Ishikawa (cell line): ENCODE measurements around the gene ZFP36L2.

ENCODE experiments used
- CEBPB ChIP-seq: IDR thresholded peaks from 2 replicates; pipeline ENCODE4 v1.6.1; 2012
- CREB1 ChIP-seq: IDR thresholded peaks from 2 replicates; pipeline ENCODE4 v1.6.1; 2012; ENCODE audit warnings: low read depth
- EGR1 ChIP-seq: IDR thresholded peaks from 2 replicates; pipeline ENCODE4 v1.6.1; 2012
- EP300 ChIP-seq: IDR thresholded peaks from 2 replicates; pipeline ENCODE4 v1.6.1; 2012; ENCODE audit warnings: borderline replicate concordance
- FOXM1 ChIP-seq: IDR thresholded peaks from 2 replicates; pipeline ENCODE4 v1.6.1; 2012; ENCODE audit warnings: low read depth, borderline replicate concordance
- NFIC ChIP-seq: IDR thresholded peaks from 2 replicates; pipeline ENCODE4 v1.6.1; 2012
- RAD21 ChIP-seq: IDR thresholded peaks from 2 replicates; pipeline ENCODE4 v1.6.1; 2012; ENCODE audit warnings: low read depth
- TAF1 ChIP-seq: IDR thresholded peaks from 2 replicates; pipeline ENCODE4 v1.6.1; 2012; ENCODE audit warnings: low read depth, mild to moderate bottlenecking
- TCF12 ChIP-seq: IDR thresholded peaks from 2 replicates; pipeline ENCODE4 v1.6.1; 2012; ENCODE audit warnings: low read depth
- TEAD4 ChIP-seq: IDR thresholded peaks from 2 replicates; pipeline ENCODE4 v1.6.1; 2012
- YY1 ChIP-seq: IDR thresholded peaks from 2 replicates; pipeline ENCODE4 v1.6.1; 2012; ENCODE audit warnings: low read depth
- ZBTB7A ChIP-seq: IDR thresholded peaks from 2 replicates; pipeline ENCODE4 v1.6.1; 2012; ENCODE audit warnings: low read depth
- TF ChIP-seq, protein P1 (sequence below): IDR thresholded peaks from 2 replicates; pipeline ENCODE4 v1.6.1; 2012
- TF ChIP-seq, protein P2 (sequence below): IDR thresholded peaks from 2 replicates; pipeline ENCODE4 v1.6.1; 2012; ENCODE audit warnings: low read depth, mild to moderate bottlenecking
- TF ChIP-seq, protein P3 (sequence below): IDR thresholded peaks from 2 replicates; pipeline ENCODE4 v1.6.1; 2012

The ZFP36L2 gene

DNA sequence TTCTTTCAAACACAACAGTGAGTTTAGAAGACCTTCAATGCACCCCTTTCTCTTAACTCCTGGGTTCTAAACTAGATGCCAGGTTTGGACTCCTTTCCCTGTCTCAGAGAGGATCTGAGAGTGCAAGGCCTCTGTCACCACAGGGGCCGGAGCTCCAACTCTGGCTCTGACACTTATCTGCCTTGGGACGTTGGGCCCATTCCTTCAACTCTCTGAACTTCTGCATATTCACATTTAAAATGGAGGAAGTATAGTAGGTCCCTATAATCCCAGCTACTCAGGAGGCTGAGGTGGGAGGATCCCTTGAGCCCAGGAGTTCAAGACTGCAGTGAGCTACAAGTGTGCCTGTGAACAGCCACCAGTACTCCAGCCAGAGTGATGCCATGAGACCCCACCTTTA, 44.1 kb upstream of the ZFP36L2 start:
- TF ChIP-seq TEAD4 (no peak), RAD21 (no peak), TCF12 (no peak), TAF1 (no peak), CEBPB (no peak), ZBTB7A (no peak), EGR1 (no peak), FOXM1 (no peak), YY1 (no peak), CREB1 (no peak)
- TF ChIP-seq, protein P1, sequence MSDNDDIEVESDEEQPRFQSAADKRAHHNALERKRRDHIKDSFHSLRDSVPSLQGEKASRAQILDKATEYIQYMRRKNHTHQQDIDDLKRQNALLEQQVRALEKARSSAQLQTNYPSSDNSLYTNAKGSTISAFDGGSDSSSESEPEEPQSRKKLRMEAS = no peak
- TF ChIP-seq, protein P2, sequence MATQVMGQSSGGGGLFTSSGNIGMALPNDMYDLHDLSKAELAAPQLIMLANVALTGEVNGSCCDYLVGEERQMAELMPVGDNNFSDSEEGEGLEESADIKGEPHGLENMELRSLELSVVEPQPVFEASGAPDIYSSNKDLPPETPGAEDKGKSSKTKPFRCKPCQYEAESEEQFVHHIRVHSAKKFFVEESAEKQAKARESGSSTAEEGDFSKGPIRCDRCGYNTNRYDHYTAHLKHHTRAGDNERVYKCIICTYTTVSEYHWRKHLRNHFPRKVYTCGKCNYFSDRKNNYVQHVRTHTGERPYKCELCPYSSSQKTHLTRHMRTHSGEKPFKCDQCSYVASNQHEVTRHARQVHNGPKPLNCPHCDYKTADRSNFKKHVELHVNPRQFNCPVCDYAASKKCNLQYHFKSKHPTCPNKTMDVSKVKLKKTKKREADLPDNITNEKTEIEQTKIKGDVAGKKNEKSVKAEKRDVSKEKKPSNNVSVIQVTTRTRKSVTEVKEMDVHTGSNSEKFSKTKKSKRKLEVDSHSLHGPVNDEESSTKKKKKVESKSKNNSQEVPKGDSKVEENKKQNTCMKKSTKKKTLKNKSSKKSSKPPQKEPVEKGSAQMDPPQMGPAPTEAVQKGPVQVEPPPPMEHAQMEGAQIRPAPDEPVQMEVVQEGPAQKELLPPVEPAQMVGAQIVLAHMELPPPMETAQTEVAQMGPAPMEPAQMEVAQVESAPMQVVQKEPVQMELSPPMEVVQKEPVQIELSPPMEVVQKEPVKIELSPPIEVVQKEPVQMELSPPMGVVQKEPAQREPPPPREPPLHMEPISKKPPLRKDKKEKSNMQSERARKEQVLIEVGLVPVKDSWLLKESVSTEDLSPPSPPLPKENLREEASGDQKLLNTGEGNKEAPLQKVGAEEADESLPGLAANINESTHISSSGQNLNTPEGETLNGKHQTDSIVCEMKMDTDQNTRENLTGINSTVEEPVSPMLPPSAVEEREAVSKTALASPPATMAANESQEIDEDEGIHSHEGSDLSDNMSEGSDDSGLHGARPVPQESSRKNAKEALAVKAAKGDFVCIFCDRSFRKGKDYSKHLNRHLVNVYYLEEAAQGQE = no peak

DNA sequence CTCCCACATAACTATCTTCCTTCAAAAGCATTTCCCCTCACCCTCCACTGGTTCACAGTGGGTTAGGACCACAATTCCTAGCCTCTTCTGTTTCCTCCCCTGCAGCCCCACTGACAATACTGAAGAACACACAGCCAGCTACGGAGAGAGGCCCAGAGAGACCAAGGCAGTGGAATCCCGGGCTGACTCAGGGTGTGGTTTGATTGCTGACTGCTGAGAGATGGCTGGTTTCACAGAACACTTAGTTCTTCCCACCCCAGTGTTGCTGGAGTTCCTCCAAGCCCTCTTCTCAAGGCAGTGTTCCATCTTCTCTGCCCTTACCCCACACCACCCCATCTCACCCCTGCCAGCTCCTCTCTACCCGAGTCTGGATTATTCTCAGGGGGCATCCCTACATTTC, 43.3 kb upstream of the ZFP36L2 start:
- no peak for TF ChIP-seq ZBTB7A
- no peak for TF ChIP-seq TCF12
- no peak for TF ChIP-seq TAF1
- TF ChIP-seq EGR1 = no peak
- TF ChIP-seq, protein P1 = no peak
- no peak for TF ChIP-seq FOXM1

DNA sequence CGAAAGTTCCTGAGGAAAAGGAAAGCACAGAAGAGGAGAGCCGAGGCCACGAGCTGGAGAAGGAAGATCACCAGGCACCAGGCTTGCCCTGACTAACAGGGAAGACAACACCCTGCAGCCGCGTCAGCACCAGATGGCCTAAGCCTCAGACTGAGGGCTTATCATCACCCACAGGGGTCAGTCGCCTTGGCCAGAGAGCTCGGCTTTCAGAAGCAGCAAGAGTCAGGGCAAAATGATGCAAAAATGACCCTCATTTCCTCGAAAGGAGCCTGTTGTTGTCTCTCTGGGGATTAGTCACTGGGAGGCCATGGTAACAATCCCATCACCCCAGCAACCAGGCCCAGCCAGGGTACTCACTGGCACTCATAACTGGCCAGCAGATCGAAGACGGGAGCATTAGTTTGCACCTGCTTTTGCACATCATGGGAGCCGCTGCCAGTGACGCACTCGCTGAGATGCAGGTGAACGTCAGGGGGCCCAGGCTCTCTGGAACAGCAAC, 42.7 kb upstream of the ZFP36L2 start:
- TF ChIP-seq TCF12 = no peak
- TF ChIP-seq EGR1 = no peak
- TF ChIP-seq TAF1 = no peak

DNA sequence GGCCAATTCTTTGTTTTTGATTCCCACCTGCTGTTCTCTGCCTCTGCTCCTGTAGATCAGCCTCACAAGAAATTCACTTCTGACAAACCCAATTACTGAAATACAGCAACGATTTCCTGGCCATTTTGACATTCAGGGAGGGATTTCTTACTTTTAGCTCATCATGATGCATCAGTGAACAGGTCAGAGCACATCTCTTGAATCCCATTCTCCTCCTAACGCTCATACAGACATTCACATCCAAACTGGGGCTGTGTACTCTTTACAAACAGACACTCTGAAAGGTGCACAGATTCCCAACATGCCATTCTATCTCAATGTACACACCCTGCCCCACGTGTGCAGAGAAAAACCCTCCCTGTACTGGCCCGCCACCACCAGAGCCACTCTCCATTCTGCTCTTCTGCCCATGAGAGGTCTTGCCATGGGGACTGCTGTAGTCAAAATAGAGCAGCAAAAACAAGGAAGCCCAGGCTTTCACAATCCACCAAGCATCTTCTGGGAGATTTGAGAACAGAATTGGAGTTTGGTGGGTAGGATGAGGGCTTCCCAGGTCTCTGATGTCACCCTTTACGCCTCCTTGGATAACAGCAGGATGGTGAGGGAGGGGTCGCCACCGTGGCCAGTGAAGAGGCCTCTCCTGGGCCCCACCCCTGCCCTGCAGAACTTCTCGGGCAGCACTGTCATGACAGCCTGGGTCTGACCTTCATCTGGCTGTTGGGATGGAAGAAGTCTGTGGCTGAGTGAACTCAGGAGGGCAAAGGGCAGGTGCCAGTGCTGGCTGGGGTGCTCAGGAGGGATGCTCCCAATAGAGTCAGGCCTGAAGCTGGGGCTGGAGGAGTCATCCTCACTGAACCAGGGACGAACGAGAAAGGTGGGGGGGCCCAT, 41.9 kb upstream of the ZFP36L2 start:
- TF ChIP-seq, protein P1 = no peak
- TF ChIP-seq, protein P3, sequence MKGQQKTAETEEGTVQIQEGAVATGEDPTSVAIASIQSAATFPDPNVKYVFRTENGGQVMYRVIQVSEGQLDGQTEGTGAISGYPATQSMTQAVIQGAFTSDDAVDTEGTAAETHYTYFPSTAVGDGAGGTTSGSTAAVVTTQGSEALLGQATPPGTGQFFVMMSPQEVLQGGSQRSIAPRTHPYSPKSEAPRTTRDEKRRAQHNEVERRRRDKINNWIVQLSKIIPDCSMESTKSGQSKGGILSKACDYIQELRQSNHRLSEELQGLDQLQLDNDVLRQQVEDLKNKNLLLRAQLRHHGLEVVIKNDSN = no peak
- no peak for TF ChIP-seq EGR1
- TF ChIP-seq CREB1 = no peak
- no peak for TF ChIP-seq YY1
- no peak for TF ChIP-seq FOXM1
- TF ChIP-seq EP300 = no peak
- no peak for TF ChIP-seq TEAD4

DNA sequence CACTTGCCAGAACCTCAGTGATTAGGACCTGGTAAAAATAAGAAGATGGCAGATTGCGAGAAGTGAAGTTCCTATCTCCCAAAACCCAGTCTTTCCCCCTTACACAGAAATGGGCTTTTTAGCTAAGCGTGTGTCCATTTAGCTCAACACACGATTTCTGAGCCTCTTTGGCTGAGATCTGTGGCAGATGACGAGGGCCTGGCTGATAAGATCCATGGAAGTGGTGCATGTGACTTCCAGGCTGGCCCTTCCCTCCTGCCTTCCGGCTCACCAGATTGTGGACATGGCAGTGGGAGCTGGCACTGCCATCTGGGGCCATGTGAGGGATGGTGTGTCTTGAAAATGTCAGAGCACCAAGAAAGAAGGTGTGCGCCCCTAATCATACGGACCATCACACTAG, 41.0 kb upstream of the ZFP36L2 start:
- no peak for TF ChIP-seq CREB1
- TF ChIP-seq YY1 = no peak
- no peak for TF ChIP-seq TEAD4
- no peak for TF ChIP-seq EGR1
- no peak for TF ChIP-seq TAF1
- TF ChIP-seq CEBPB = no peak
- no peak for TF ChIP-seq ZBTB7A
- TF ChIP-seq RAD21 = no peak

DNA sequence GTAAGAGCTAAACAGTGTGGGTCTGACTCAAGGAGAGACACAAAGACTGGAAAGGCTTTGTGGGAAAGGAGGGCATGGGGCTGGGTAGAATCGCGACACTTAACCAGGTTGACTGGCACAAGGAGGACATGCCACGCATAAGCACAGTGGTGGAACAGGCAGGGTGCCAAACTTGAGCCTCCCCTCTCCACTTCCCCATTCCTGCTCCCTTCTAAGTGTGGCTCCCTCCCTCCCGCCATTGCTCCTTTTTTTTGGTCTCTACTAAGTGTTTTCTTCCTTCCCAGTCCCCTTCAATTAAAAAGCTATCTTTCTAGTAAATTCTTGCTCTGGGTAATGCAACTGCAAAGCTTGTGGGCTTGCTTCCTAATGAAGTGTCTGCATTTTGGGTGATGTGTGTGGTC, 40.3 kb upstream of the ZFP36L2 start:
- TF ChIP-seq TAF1 = no peak
- TF ChIP-seq, protein P3 = no peak
- no peak for TF ChIP-seq ZBTB7A
- no peak for TF ChIP-seq NFIC
- no peak for TF ChIP-seq CREB1
- TF ChIP-seq TEAD4 = no peak
- no peak for TF ChIP-seq EP300
- TF ChIP-seq, protein P1 = no peak
- TF ChIP-seq FOXM1 = no peak
- TF ChIP-seq, protein P2 = no peak
- TF ChIP-seq CEBPB = no peak
- TF ChIP-seq EGR1 = no peak
